ENCODE data around the gene C19orf12.

DNA sequence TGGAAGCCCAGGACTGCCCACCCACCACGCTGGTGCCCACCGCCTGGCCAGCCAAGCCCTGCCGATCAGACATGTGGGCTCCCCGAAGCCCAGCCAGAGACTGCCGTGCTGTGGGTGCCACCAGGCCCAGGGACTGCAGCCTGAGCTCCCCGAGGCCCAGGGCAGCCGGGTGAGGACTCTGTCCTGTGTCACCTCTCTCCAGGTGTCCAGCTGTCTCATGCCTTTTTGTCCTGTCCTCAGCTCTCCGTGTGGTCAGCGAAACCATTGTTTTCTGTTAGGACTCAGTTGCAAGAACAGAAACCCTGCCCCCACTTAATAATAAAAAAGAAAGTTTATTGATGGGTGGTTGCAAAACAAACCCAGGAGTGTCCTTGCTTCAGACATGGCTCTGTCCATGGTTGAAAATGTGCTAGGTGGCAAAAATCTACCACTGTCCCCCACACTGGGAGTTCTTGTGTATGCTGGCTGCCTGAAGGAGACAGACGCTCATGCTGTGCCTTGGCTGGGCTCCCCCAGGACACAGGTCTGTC lies 39.9 kb downstream of the C19orf12 start:
- TF ChIP-seq, protein P1, sequence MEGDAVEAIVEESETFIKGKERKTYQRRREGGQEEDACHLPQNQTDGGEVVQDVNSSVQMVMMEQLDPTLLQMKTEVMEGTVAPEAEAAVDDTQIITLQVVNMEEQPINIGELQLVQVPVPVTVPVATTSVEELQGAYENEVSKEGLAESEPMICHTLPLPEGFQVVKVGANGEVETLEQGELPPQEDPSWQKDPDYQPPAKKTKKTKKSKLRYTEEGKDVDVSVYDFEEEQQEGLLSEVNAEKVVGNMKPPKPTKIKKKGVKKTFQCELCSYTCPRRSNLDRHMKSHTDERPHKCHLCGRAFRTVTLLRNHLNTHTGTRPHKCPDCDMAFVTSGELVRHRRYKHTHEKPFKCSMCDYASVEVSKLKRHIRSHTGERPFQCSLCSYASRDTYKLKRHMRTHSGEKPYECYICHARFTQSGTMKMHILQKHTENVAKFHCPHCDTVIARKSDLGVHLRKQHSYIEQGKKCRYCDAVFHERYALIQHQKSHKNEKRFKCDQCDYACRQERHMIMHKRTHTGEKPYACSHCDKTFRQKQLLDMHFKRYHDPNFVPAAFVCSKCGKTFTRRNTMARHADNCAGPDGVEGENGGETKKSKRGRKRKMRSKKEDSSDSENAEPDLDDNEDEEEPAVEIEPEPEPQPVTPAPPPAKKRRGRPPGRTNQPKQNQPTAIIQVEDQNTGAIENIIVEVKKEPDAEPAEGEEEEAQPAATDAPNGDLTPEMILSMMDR (IDR thresholded peaks at IDR 0.05): no peak
- TF ChIP-seq POLR2A (IDR thresholded peaks at IDR 0.05): no peak

Data from testis (tissue), 2 donors.